Measurements from ENCODE around the gene TNNT2. TPM values are rescaled to one million over a fixed set of nuclear protein-coding genes. Genes with fewer than 3 reads are reported as not detected.

TNNT2 gene
- total and polyA plus RNA-seq, 7 experiments from 2014 or later = not detected

GRCh38 chr1:201345081-201345355 is 32.5 kb downstream of the TNNT2 start:
- Histone ChIP-seq H3K4me1 (ENCODE audit: control insufficient read depth in 2 of 2, insufficient read depth in 2 of 2, low read length in 2 of 2) (no peaks in the 10 kb centered on the region), H3K9me3 (ENCODE audit: control insufficient read depth in 2 of 3, low read length in 3 of 3) (no peaks in the 10 kb centered on the region), H3K27me3 (ENCODE audit: control insufficient read depth in 2 of 2, insufficient read depth in 2 of 2, low read length in 2 of 2) (no peaks in the 10 kb centered on the region), H3K4me3 (ENCODE audit: low read length) (no peak overlapping the region), H3K36me3 (ENCODE audit: control insufficient read depth in 2 of 3, insufficient read depth in 3 of 3, low read length in 3 of 3) (no peaks in the 10 kb centered on the region), H3K27ac (ENCODE audit: low read depth, low read length) (no peak overlapping the region)
- ChIA-PET POLR2A (no interaction called here), CTCF (no interaction called here)
- H3K36me3 Mint-ChIP-seq = no peaks in the 10 kb centered on the region
- H3K27me3 Mint-ChIP-seq = peaks cover 9 to 38% (median 16%) of the 10 kb centered on the region in 5 donors
- H3K9me3 Mint-ChIP-seq = peaks cover 0 to 4% (median 0%) of the 10 kb centered on the region in 11 donors
- intact Hi-C loops (cut with micrococcal nuclease) = no loop called here
- H3K4me1 Mint-ChIP-seq = no peaks in the 10 kb centered on the region
- no peak overlapping the region for H3K27ac Mint-ChIP-seq
- no peak for ATAC-seq
- no peak for DNase-seq
- no peak overlapping the region for H3K4me3 Mint-ChIP-seq

GRCh38 chr1:201344206-201345080 is 33.0 kb downstream of the TNNT2 start:
- H3K4me1 ChIP-seq (ENCODE audit: control insufficient read depth in 2 of 2, insufficient read depth in 2 of 2, low read length in 2 of 2) = no peaks in the 10 kb centered on the region
- intact Hi-C loops (cut with micrococcal nuclease) = no loop called here
- H3K27ac ChIP-seq (ENCODE audit: low read depth, low read length) = no peak overlapping the region
- DNase-seq = no peak
- no peak overlapping the region for H3K4me3 ChIP-seq (ENCODE audit: low read length)
- H3K27me3 ChIP-seq (ENCODE audit: control insufficient read depth in 2 of 2, insufficient read depth in 2 of 2, low read length in 2 of 2) = no peaks in the 10 kb centered on the region
- POLR2A ChIA-PET = no interaction called here
- H3K9me3 ChIP-seq (ENCODE audit: control insufficient read depth in 2 of 3, low read length in 3 of 3) = no peaks in the 10 kb centered on the region
- H3K36me3 ChIP-seq (ENCODE audit: control insufficient read depth in 2 of 3, insufficient read depth in 3 of 3, low read length in 3 of 3) = no peaks in the 10 kb centered on the region
- Mint-ChIP-seq H3K9me3 (peaks cover 0 to 4% (median 0%) of the 10 kb centered on the region in 11 donors), H3K27me3 (peaks cover 9 to 40% (median 19%) of the 10 kb centered on the region in 5 donors), H3K27ac (no peak overlapping the region), H3K4me3 (no peak overlapping the region), H3K36me3 (no peaks in the 10 kb centered on the region), H3K4me1 (no peaks in the 10 kb centered on the region)
- CTCF ChIA-PET = no interaction called here
- no peak for ATAC-seq

GRCh38 chr1:201341377-201341776 is 36.1 kb downstream of the TNNT2 start:
- Histone ChIP-seq H3K9me3 (ENCODE audit: control insufficient read depth in 2 of 3, low read length in 3 of 3) (no peaks in the 10 kb centered on the region), H3K27me3 (ENCODE audit: control insufficient read depth in 2 of 2, insufficient read depth in 2 of 2, low read length in 2 of 2) (no peaks in the 10 kb centered on the region), H3K4me3 (ENCODE audit: low read length) (no peak overlapping the region), H3K27ac (ENCODE audit: low read depth, low read length) (no peak overlapping the region), H3K36me3 (ENCODE audit: control insufficient read depth in 2 of 3, insufficient read depth in 3 of 3, low read length in 3 of 3) (no peaks in the 10 kb centered on the region), H3K4me1 (ENCODE audit: control insufficient read depth in 2 of 2, insufficient read depth in 2 of 2, low read length in 2 of 2) (no peaks in the 10 kb centered on the region)
- H3K4me3 Mint-ChIP-seq = no peak overlapping the region
- peaks cover 9 to 24% (median 14%) of the 10 kb centered on the region in 5 donors for H3K27me3 Mint-ChIP-seq
- POLR2A ChIA-PET = no interaction called here
- no peak overlapping the region for H3K27ac Mint-ChIP-seq
- DNase-seq (no peak), ATAC-seq (no peak)
- H3K36me3 Mint-ChIP-seq = no peaks in the 10 kb centered on the region
- H3K9me3 Mint-ChIP-seq = peaks cover 0 to 4% (median 0%) of the 10 kb centered on the region in 11 donors
- intact Hi-C loops (cut with micrococcal nuclease) = no loop called here
- CTCF ChIA-PET = no interaction called here
- no peaks in the 10 kb centered on the region for H3K4me1 Mint-ChIP-seq

- Histone ChIP-seq H3K27me3 (ENCODE audit: control insufficient read depth in 2 of 2, insufficient read depth in 2 of 2, low read length in 2 of 2) (no peaks in the 10 kb centered on the region), H3K36me3 (ENCODE audit: control insufficient read depth in 2 of 3, insufficient read depth in 3 of 3, low read length in 3 of 3) (no peaks in the 10 kb centered on the region), H3K27ac (ENCODE audit: low read depth, low read length) (no peak overlapping the region), H3K4me3 (ENCODE audit: low read length) (no peak overlapping the region), H3K9me3 (ENCODE audit: control insufficient read depth in 2 of 3, low read length in 3 of 3) (no peaks in the 10 kb centered on the region), H3K4me1 (ENCODE audit: control insufficient read depth in 2 of 2, insufficient read depth in 2 of 2, low read length in 2 of 2) (no peaks in the 10 kb centered on the region)
- no peaks in the 10 kb centered on the region for H3K4me1 Mint-ChIP-seq
- intact Hi-C loops (cut with micrococcal nuclease) = no loop called here
- POLR2A ChIA-PET = no interaction called here
- CTCF ChIA-PET = no interaction called here
- H3K36me3 Mint-ChIP-seq = no peaks in the 10 kb centered on the region
- no peak overlapping the region for H3K4me3 Mint-ChIP-seq
- peaks cover 0 to 4% (median 0%) of the 10 kb centered on the region in 11 donors for H3K9me3 Mint-ChIP-seq
- peaks cover 0 to 14% (median 8%) of the 10 kb centered on the region in 5 donors for H3K27me3 Mint-ChIP-seq
- no peak for ATAC-seq
- DNase-seq = no peak
- H3K27ac Mint-ChIP-seq = no peak overlapping the region
Measured at GRCh38 chr1:201336711-201337450, 40.6 kb downstream of the TNNT2 start.

- Histone ChIP-seq H3K27me3 (ENCODE audit: control insufficient read depth in 2 of 2, insufficient read depth in 2 of 2, low read length in 2 of 2) (no peaks in the 10 kb centered on the region), H3K9me3 (ENCODE audit: control insufficient read depth in 2 of 3, low read length in 3 of 3) (no peaks in the 10 kb centered on the region), H3K36me3 (ENCODE audit: control insufficient read depth in 2 of 3, insufficient read depth in 3 of 3, low read length in 3 of 3) (no peaks in the 10 kb centered on the region), H3K4me3 (ENCODE audit: low read length) (no peak overlapping the region), H3K4me1 (ENCODE audit: control insufficient read depth in 2 of 2, insufficient read depth in 2 of 2, low read length in 2 of 2) (no peaks in the 10 kb centered on the region), H3K27ac (ENCODE audit: low read depth, low read length) (no peak overlapping the region)
- H3K4me3 Mint-ChIP-seq = no peak overlapping the region
- no peak for DNase-seq
- ATAC-seq = no peak
- CTCF ChIA-PET = no interaction called here
- H3K27ac Mint-ChIP-seq = no peak overlapping the region
- no peaks in the 10 kb centered on the region for H3K36me3 Mint-ChIP-seq
- peaks cover 0 to 4% (median 0%) of the 10 kb centered on the region in 11 donors for H3K9me3 Mint-ChIP-seq
- H3K27me3 Mint-ChIP-seq = peaks cover 0 to 8% (median 3%) of the 10 kb centered on the region in 5 donors
- POLR2A ChIA-PET = no interaction called here
- no peaks in the 10 kb centered on the region for H3K4me1 Mint-ChIP-seq
- intact Hi-C loops (cut with micrococcal nuclease) = no loop called here
Measured at GRCh38 chr1:201335901-201336300, 41.6 kb downstream of the TNNT2 start.

- Mint-ChIP-seq H3K27me3 (peaks cover 0 to 8% (median 3%) of the 10 kb centered on the region in 5 donors), H3K4me3 (no peak overlapping the region), H3K36me3 (no peaks in the 10 kb centered on the region), H3K4me1 (no peaks in the 10 kb centered on the region), H3K9me3 (peaks cover 0 to 4% (median 0%) of the 10 kb centered on the region in 11 donors), H3K27ac (no peak overlapping the region)
- H3K4me3 ChIP-seq (ENCODE audit: low read length) = no peak overlapping the region
- no peak overlapping the region for H3K27ac ChIP-seq (ENCODE audit: low read depth, low read length)
- DNase-seq = no peak
- no peaks in the 10 kb centered on the region for H3K4me1 ChIP-seq (ENCODE audit: control insufficient read depth in 2 of 2, insufficient read depth in 2 of 2, low read length in 2 of 2)
- ChIA-PET CTCF (no interaction called here), POLR2A (no interaction called here)
- no peaks in the 10 kb centered on the region for H3K27me3 ChIP-seq (ENCODE audit: control insufficient read depth in 2 of 2, insufficient read depth in 2 of 2, low read length in 2 of 2)
- ATAC-seq = no peak
- intact Hi-C loops (cut with micrococcal nuclease) = no loop called here
- H3K36me3 ChIP-seq (ENCODE audit: control insufficient read depth in 2 of 3, insufficient read depth in 3 of 3, low read length in 3 of 3) = no peaks in the 10 kb centered on the region
- no peaks in the 10 kb centered on the region for H3K9me3 ChIP-seq (ENCODE audit: control insufficient read depth in 2 of 3, low read length in 3 of 3)
Measured at GRCh38 chr1:201335174-201335870, 42.2 kb downstream of the TNNT2 start.

Data from naive thymus-derived CD4-positive, alpha-beta T cell (primary cell).